HL-60/S4 (cell line): Measurements from ENCODE around the gene IL1B.

Source experiments
- in situ Hi-C: fragments of 300-500 bp; cut with MboI; formaldehyde crosslinking; loops from 2 replicates; pipeline ENCODE4 v1.14.3; 2022; ENCODE audit warnings: low sequenced_read_pairs

Gene IL1B

DNA sequence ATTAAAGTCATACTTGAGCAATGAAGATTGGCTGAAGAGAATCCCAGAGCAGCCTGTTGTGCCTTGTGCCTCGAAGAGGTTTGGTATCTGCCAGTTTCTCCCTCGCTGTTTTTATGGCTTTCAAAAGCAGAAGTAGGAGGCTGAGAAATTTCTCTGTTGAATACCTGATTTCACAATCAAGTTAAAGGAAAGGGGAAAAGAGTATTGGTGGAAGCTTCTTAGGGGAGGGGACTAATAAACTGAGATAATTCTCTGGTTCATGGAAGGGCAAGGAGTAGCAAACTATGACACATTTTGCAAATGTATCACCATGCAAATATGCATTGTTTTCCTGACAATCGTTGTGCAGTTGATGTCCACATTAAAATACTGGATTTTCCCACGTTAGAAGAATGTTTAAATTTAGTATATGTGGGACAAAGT is at the start of gene IL1B:
Gene IL1B, minus strand, starts transcription at position 85 of the 423 bp plus-strand sequence. CDS start 550 bp downstream, outside the sequence.
- in situ Hi-C loops = loop anchor here (10.0 kb wide), 1 partner anchor 82 kb away; no protein-coding TSS in a partner anchor

DNA sequence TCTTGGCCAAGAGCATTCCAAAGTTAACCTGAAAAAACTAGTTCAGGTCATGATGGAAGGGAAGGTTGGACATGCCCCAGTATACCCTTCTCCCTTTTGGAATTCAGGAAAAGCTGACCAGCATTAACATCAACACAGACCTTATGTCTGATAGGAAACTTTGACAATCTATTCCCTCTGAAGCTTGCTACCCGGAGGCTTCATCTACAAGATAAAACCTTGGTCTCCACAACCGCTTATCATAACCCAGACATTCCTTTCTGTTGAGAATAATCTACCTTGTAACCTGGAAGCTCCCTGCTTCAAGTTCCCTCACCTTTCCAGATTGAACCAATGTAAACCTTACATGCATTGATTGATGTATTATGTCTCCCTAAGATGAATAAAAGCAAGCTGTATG is 49.7 kb upstream of the IL1B start:
- in situ Hi-C loops = no loop called here

GRCh38 chr2:112885506-112885902 is 48.9 kb upstream of the IL1B start:
- in situ Hi-C loops = no loop called here

- in situ Hi-C loops = no loop called here
These were observed 48.4 kb upstream of the IL1B start for GRCh38 chr2:112884869-112885505.

DNA sequence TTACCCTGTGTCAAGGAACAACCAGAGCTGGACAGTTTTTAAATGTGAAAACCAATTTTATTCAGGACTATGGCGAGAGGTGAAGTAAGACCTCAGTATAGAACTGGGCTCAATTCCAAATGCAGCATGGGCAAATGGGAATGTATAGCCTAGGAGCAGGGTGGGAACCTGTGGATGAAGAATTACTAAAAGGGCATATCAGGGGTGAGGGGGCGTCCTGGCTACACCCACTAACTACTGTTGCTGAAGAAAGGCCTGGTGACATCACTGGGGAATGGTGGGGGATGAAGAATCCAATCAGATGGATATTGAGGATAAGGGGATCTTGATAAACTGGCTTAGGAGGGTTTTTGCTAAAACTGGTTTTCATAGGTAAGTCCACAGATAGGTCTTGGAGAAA is 47.1 kb upstream of the IL1B start:
- in situ Hi-C loops = no loop called here

- in situ Hi-C loops = no loop called here
These were observed 44.8 kb upstream of the IL1B start for GRCh38 chr2:112881217-112881985.

GRCh38 chr2:112880696-112881095 is 44.1 kb upstream of the IL1B start:
- in situ Hi-C loops = no loop called here

GRCh38 chr2:112880091-112880531 is 43.5 kb upstream of the IL1B start:
- in situ Hi-C loops = no loop called here

- in situ Hi-C loops = loop anchor here (5.0 kb wide), 1 partner anchor 127 kb away; no protein-coding TSS in a partner anchor
These were observed 43.0 kb upstream of the IL1B start for GRCh38 chr2:112879491-112880041.

DNA sequence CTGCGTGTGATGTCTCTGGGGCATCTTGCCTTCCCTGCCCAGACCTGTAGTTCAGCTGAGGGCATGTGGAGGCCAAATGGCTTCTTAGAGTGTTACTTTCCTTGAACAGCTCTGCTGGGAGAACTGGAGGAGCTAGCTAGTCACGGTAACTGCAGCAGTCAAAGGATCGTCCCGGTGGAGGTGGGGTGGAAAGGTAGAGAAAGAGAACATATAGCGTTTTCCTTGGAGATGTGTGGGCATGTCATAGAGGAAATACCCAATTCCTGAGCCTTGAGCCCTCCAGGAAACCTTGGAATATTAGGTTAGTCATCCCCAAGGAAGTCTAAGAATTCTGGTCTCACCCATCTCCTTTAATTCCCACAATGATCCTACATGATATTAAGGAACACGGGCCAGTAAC is 40.8 kb upstream of the IL1B start:
- in situ Hi-C loops = loop anchor here (5.0 kb wide), 1 partner anchor 125 kb away; no protein-coding TSS in a partner anchor

- in situ Hi-C loops = loop anchor here (5.0 kb wide), 1 partner anchor 125 kb away; no protein-coding TSS in a partner anchor
These were observed 40.4 kb upstream of the IL1B start for GRCh38 chr2:112876971-112877361.

GRCh38 chr2:112876257-112876970 is 39.8 kb upstream of the IL1B start:
- in situ Hi-C loops = loop anchor here (5.0 kb wide), 1 partner anchor 124 kb away; no protein-coding TSS in a partner anchor

- in situ Hi-C loops = no loop called here
These were observed 34.6 kb upstream of the IL1B start for GRCh38 chr2:112870841-112871835.

GRCh38 chr2:112869258-112869842 is 32.8 kb upstream of the IL1B start:
- in situ Hi-C loops = no loop called here

DNA sequence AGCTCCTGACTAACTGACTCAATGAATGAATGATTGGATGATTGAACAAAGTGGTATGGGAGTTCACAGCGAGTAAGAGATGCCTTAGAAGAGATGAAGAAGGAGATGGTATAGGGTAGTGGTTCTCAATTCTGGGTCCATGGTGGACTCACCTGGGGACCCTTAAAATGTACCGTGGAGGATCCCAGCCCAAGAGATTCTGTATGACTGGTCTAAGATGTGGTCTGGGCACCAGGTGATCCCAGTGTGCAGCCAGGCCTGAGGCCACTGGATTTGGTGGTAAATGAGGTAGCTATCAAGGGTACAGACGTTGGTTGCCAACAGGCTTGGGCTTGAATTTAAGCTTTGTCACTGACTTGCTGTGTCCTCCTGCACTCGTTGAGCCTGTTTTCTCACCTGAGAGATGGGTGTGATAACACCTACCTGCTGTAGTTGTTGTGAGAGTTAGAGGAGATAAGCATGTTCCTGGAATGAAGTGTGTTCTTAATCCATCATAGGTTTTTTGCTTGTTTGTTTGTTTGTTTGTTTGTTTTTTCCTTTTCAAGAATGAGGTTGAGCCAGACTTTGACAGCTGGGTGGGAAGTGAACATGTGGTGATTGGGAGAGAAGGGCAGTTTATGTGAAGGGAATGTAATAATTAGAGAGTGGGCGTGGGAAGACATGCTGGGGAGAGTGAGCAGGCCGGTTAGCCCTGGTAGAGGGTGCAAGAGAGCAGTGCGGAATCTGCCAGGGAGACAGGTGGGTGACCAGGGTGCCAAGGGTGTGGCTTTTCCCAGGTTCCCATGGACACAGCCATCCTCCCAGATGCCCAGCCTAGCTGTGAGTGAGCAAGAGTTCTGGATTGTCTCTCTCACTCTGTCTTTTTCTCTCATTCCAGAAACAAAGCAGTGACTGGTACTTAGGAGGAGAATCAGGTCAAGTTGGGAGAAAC is 31.4 kb upstream of the IL1B start:
- in situ Hi-C loops = no loop called here

GRCh38 chr2:112866128-112866835 is 29.7 kb upstream of the IL1B start:
- in situ Hi-C loops = no loop called here

- in situ Hi-C loops = no loop called here
These were observed 27.5 kb upstream of the IL1B start for GRCh38 chr2:112864072-112864471.
